Panc1 (cell line): Measurements from ENCODE around the gene SERP2. TPM values are rescaled to one million over a fixed set of nuclear protein-coding genes. Genes with fewer than 3 reads are reported as not detected.

Source experiments
- ATAC-seq: fragments of 200-7000 bp; cut with Tn5 transposase; 2 replicates; pipeline ENCODE4 v1.9.1; 2020; ENCODE audit warnings: mild to moderate bottlenecking, moderate library complexity
- BruUV-seq: library from RNA; stranded (reverse); fragments of 400-500 nt; replicated peaks from 2 replicates; lab custom pipeline; 2021; lab: Mats Ljungman, UMichigan
- CTCF ChIA-PET: fragments of 300-600 bp; sonication (Branson Sonifier 250); formaldehyde crosslinking; loops from one replicate; lab custom pipeline; 2022; ENCODE audit warnings: antibody characterized with exemption; lab: Charles Lee
- POLR2A ChIA-PET: fragments of 300-600 bp; sonication (Branson Sonifier 250); formaldehyde crosslinking; loops from one replicate; lab custom pipeline; 2022; ENCODE audit warnings: antibody characterized with exemption; lab: Charles Lee
- DNase-seq: peaks from one replicate; pipeline ENCODE4 v3.0.0-alpha.2; 2010; ENCODE audit warnings: low read depth, low spot score
- H3K27ac ChIP-seq: 2 replicates; pipeline ENCODE4 v1.5.1; 2011; ENCODE audit warnings: mild to moderate bottlenecking, low read length, inconsistent platforms
- H3K27me3 ChIP-seq: fragments of 200-500 bp; sonication (Bioruptor generic); 2 replicates; pipeline ENCODE4 v1.6.0; 2014; ENCODE audit warnings: low read length, inconsistent platforms; ENCODE audit not compliant: control insufficient read depth, insufficient read depth
- H3K36me3 ChIP-seq: fragments of 200-500 bp; sonication (Bioruptor generic); 2 replicates; pipeline ENCODE4 v1.5.1; 2014; ENCODE audit warnings: inconsistent platforms, mild to moderate bottlenecking, low read length, moderate library complexity; ENCODE audit not compliant: control insufficient read depth, insufficient read depth
- H3K4me1 ChIP-seq: 2 replicates; pipeline ENCODE4 v1.5.1; 2011; ENCODE audit warnings: inconsistent platforms, mild to moderate bottlenecking, low read length, moderate library complexity; ENCODE audit not compliant: control insufficient read depth, insufficient read depth
- H3K4me3 ChIP-seq, 2 experiments: 2 replicates each; pipeline ENCODE4 v1.5.1; 2011 to 2012; ENCODE audit warnings: low read depth in 2 of 2, low read length in 2 of 2, mild to moderate bottlenecking in 2 of 2, inconsistent platforms in 1 of 2, moderate library complexity in 1 of 2
- H3K9me3 ChIP-seq: fragments of 200-500 bp; sonication (Bioruptor generic); 2 replicates; pipeline ENCODE4 v1.5.1; 2014; ENCODE audit warnings: low read depth, mild to moderate bottlenecking, inconsistent platforms, low read length, moderate library complexity; ENCODE audit not compliant: control insufficient read depth, insufficient read depth
- POLR2AphosphoS5 ChIP-seq: IDR thresholded peaks from 2 replicates; pipeline ENCODE4 v1.6.1; 2012; ENCODE audit warnings: mild to moderate bottlenecking, low read depth, low read length, moderate library complexity
- SIN3A ChIP-seq: IDR thresholded peaks from 2 replicates; pipeline ENCODE4 v1.6.1; 2012; ENCODE audit warnings: low read depth, mild to moderate bottlenecking, low read length, moderate library complexity, borderline replicate concordance; ENCODE audit not compliant: insufficient read depth
- TCF7L2 ChIP-seq: IDR thresholded peaks from 2 replicates; pipeline ENCODE4 v1.6.1; 2011; ENCODE audit warnings: mild to moderate bottlenecking, low read depth, low read length, inconsistent platforms
- in situ Hi-C: cut with HindIII; loops from 2 replicates; pipeline ENCODE4 v1.10.0; 2016; ENCODE audit warnings: low sequenced_read_pairs, low pct_unique_long_range_greater_than_20kb
- intact Hi-C: fragments of 100-400 bp; cut with micrococcal nuclease; formaldehyde crosslinking; loops from one replicate; pipeline ENCODE4 v1.10.0; 2022; ENCODE audit not compliant: unreplicated experiment
- total RNA-seq: library from RNA; stranded (reverse); gene quantifications from one replicate; pipeline ENCODE4 v1.2.1, GENCODE V29; 2021; ENCODE audit not compliant: unreplicated experiment
- TF ChIP-seq, protein P1 (sequence below): fragments of 450-650 bp; IDR thresholded peaks from 2 replicates; pipeline ENCODE4 v1.5.1; 2017; ENCODE audit warnings: mild to moderate bottlenecking
- TF ChIP-seq, protein P2 (sequence below), 2 experiments: IDR thresholded peaks; 2 replicates each; pipeline ENCODE4 v1.6.1; 2011 to 2012; ENCODE audit warnings: low read depth in 2 of 2, control low read depth in 1 of 2, low read length in 1 of 2, mild to moderate bottlenecking in 1 of 2, moderate library complexity in 1 of 2; ENCODE audit not compliant: insufficient read depth in 1 of 2

The SERP2 gene
- total RNA-seq, 1 experiment from 2014 or later = 0.18 TPM

DNA sequence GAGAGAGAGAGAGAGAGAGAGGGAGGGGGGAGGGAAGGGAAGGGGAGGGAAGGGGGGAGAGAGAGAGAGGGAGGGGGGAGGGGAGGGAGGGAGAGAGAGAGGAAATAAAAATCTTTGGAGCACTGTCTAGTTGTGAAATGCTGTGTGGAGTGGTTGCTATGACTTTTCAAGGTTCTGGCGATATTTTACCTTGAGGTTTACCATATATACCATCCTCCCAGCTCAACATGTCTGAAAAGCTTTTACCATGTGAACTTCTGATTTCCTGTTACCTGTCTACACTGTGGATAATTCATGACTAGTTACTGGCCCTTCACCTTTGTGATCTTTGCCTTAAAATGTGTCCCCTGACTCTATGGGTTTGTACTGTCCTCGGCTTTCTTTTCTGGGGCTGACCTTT, 38.2 kb downstream of the SERP2 start:
- Histone ChIP-seq H3K4me1 (no peaks in the 10 kb centered on the region), H3K9me3 (no peaks in the 10 kb centered on the region), H3K27ac (no peak overlapping the region), H3K27me3 (no peaks in the 10 kb centered on the region), H3K36me3 (no peaks in the 10 kb centered on the region), H3K4me3 (no peak overlapping the region)
- TF ChIP-seq TCF7L2 (no peak), SIN3A (no peak), POLR2AphosphoS5 (no peak)
- TF ChIP-seq, protein P1, sequence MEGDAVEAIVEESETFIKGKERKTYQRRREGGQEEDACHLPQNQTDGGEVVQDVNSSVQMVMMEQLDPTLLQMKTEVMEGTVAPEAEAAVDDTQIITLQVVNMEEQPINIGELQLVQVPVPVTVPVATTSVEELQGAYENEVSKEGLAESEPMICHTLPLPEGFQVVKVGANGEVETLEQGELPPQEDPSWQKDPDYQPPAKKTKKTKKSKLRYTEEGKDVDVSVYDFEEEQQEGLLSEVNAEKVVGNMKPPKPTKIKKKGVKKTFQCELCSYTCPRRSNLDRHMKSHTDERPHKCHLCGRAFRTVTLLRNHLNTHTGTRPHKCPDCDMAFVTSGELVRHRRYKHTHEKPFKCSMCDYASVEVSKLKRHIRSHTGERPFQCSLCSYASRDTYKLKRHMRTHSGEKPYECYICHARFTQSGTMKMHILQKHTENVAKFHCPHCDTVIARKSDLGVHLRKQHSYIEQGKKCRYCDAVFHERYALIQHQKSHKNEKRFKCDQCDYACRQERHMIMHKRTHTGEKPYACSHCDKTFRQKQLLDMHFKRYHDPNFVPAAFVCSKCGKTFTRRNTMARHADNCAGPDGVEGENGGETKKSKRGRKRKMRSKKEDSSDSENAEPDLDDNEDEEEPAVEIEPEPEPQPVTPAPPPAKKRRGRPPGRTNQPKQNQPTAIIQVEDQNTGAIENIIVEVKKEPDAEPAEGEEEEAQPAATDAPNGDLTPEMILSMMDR = no peak
- TF ChIP-seq, protein P2, sequence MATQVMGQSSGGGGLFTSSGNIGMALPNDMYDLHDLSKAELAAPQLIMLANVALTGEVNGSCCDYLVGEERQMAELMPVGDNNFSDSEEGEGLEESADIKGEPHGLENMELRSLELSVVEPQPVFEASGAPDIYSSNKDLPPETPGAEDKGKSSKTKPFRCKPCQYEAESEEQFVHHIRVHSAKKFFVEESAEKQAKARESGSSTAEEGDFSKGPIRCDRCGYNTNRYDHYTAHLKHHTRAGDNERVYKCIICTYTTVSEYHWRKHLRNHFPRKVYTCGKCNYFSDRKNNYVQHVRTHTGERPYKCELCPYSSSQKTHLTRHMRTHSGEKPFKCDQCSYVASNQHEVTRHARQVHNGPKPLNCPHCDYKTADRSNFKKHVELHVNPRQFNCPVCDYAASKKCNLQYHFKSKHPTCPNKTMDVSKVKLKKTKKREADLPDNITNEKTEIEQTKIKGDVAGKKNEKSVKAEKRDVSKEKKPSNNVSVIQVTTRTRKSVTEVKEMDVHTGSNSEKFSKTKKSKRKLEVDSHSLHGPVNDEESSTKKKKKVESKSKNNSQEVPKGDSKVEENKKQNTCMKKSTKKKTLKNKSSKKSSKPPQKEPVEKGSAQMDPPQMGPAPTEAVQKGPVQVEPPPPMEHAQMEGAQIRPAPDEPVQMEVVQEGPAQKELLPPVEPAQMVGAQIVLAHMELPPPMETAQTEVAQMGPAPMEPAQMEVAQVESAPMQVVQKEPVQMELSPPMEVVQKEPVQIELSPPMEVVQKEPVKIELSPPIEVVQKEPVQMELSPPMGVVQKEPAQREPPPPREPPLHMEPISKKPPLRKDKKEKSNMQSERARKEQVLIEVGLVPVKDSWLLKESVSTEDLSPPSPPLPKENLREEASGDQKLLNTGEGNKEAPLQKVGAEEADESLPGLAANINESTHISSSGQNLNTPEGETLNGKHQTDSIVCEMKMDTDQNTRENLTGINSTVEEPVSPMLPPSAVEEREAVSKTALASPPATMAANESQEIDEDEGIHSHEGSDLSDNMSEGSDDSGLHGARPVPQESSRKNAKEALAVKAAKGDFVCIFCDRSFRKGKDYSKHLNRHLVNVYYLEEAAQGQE (IDR thresholded peaks at IDR 0.05; ENCODE audit: insufficient read depth in 1 of 2, low read depth in 2 of 2, low read length in 1 of 2) = no peak
- intact Hi-C loops = no loop called here
- ChIA-PET POLR2A (interaction anchor here (0.6 kb wide), 1 partner anchor 1221 kb away, joined by 3 read pairs; no protein-coding TSS in a partner anchor), CTCF (no interaction called here)
- ATAC-seq (no peak), DNase-seq (no peak)
- in situ Hi-C loops = no loop called here
- no TSS peak for BruUV-seq

DNA sequence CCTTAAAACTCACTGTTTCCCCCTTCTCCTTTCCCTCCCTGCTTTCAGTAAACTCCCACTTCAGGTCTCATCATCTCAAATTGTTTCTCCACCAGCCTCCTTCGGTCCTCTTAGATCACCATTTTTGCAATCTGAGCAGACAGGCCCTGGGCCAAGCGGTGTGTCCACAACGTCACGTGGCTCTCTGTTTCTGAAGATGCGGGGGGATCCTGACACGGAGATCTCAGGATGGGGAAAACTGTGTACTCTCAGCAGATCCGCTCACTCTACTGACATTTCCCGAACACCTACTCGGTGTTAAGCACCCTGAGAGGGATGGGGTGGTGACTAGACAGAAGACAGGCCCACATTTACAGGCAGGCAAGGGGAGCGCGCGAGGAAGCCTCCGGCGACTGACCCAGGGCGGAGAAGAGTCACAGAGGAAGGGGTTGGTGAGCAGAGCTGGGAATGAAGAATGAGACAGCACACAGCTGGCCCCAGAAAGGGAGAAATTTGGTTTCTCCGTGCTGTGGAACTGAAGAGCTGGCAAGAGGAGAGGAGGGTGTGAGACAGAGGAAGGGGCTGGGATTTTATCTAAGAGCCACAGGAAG, 38.8 kb downstream of the SERP2 start:
- H3K27me3 ChIP-seq = no peaks in the 10 kb centered on the region
- TF ChIP-seq SIN3A = no peak
- no peak for TF ChIP-seq POLR2AphosphoS5
- no peak for TF ChIP-seq TCF7L2
- TF ChIP-seq, protein P2 (IDR thresholded peaks at IDR 0.05; ENCODE audit: insufficient read depth in 1 of 2, low read depth in 2 of 2, low read length in 1 of 2) = no peak
- TF ChIP-seq, protein P1 = no peak
- H3K4me1 ChIP-seq = no peaks in the 10 kb centered on the region
- CTCF ChIA-PET = no interaction called here
- ATAC-seq (no peak), DNase-seq (no peak)
- no TSS peak for BruUV-seq
- H3K27ac ChIP-seq = no peak overlapping the region
- H3K36me3 ChIP-seq = no peaks in the 10 kb centered on the region
- intact Hi-C loops (no loop called here), in situ Hi-C loops (no loop called here)
- H3K4me3 ChIP-seq = no peak overlapping the region
- no peaks in the 10 kb centered on the region for H3K9me3 ChIP-seq
- POLR2A ChIA-PET = no interaction called here
